Posterior vena cava (tissue), 2 donors: ENCODE data around the gene ABCA2. TPM values are rescaled to one million over a fixed set of nuclear protein-coding genes. Genes with fewer than 3 reads are reported as not detected.
"Not testable (repeated sequence)": the region's sequence is repeated elsewhere in the genome, so short reads cannot be mapped to it uniquely, and the experiment has no call there.

Experiments
- DNase-seq: peaks from one replicate; pipeline ENCODE4 v3.0.0-alpha.2; 2020; ENCODE audit warnings: low spot score
- intact Hi-C, 2 donors: fragments of 100-400 bp; cut with DNase I; formaldehyde crosslinking; loops; one replicate each; pipeline versions ENCODE4 v1.14.1 to v1.14.2; 2022 to 2023
- total RNA-seq, 2 donors: library from RNA; stranded (reverse); fragmentation: NEBNext Ultra II Directional; extraction: Animal tissue kit (Norgen Biotek cat#: 25700); gene quantifications; one replicate each; pipeline ENCODE4 v1.2.1, GENCODE V29; 2021
- donor health status: DM: yes; HTN: yes; CAD: no.
- donor health status: DM: yes; HTN: yes; CAD: no.

ABCA2 gene
- total RNA-seq, 2 donors from 2014 or later, result 30.8 to 32.8 TPM

DNA sequence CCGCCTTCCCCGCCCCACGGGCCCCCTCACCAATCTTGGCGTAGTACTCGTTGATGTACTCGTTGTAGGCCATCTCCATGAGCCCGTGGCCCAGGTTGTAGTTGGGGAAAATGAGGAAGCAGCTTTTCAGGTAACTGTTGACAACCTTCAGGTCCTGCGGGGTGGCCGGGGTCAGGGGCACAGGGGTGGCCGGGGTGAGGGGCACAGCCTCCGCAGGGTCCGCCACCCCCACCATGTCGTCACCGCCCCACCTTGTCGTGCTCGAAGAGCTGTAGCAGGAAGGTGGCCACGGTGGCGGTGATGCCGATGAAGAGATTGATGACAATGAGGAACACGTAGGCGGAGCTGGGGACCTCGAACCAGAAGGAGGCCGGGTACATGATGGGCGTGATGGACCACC lies 16.9 kb downstream of the ABCA2 start:
- intact Hi-C loops, result no loop called here

DNA sequence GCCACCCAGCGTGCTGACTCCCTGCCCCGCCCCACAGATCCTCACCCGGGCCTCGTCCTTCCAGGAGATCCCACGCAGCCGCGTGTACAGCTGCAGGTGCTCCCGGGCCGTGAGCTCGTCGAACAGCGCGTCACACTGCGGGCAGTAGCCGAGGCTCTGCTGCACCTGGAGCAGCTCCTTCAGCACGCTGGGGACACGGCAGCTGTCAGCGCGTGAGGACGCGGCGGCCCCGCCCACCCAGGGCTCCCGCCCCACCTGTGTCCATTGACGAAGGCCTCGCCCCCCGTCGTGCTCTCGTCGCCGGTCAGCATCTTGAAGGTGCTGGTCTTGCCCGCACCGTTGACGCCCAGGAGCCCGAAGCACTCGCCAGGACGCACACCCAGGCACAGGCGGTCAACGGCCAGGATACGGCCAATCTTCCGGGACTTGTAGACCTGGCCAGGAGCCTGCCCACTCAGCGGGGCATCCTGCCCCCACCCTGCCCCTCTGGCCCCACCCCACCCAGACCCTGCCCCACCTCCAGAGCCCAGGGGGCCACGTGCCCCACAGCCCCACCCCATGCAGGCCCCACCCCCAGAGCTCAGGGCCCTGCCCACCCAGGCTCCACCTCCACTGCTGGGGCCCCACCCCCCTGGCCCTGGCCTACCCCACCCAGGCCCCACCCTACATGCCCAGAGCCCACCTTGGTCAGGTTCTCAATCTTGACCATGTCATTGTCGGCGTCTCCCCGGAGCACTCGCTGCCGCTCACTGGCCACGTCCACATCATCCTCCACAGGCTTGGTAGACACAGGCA lies 17.9 kb downstream of the ABCA2 start:
- intact Hi-C loops, result no loop called here
- DNase-seq, result no peak

More for the DNA sequence above, 16.9 kb downstream of the ABCA2 start:
- no peak for DNase-seq

DNA sequence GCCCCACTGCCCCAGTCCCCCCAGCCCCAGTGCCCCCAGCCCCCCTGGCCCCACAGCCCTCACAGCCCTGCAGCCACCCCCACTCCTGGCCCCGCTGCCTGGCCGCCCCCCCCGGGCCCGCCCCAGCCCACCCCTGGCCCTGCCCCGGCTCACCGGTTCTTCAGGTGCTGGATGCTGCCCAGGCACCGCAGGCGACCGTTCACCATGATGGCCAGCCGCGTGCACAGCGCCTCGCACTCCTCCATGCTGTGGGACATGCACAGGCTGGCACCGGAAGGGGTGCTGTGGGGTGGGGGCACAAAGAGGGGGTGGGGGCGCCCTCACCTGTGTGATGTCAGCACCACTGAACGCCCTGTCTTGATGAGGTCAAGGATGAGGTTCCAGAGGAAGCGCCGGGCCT lies 18.8 kb downstream of the ABCA2 start:
- intact Hi-C loops, result no loop called here
- DNase-seq, result no peak

DNA sequence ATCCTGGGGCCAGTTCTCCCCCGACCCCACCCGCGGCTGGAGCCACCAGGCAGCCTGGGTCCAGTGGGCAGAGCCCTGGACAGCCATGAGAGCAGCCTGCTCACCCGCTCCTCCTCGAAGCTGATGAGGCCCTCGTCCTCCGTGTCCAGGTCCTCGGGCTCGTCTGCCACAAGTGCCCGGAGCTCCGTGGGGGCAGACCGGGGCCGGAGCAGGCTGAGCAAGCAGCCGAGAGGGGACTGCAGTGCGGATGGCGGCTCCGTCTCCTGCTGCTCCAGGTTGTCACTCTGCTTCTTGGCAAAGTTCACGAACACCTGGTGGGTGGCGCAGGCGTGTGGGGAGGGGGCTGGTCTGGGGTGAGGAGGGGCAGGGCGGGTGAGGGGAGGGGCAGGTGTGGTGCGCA lies 19.7 kb downstream of the ABCA2 start:
- intact Hi-C loops, result no loop called here
- DNase-seq, result no peak

DNA sequence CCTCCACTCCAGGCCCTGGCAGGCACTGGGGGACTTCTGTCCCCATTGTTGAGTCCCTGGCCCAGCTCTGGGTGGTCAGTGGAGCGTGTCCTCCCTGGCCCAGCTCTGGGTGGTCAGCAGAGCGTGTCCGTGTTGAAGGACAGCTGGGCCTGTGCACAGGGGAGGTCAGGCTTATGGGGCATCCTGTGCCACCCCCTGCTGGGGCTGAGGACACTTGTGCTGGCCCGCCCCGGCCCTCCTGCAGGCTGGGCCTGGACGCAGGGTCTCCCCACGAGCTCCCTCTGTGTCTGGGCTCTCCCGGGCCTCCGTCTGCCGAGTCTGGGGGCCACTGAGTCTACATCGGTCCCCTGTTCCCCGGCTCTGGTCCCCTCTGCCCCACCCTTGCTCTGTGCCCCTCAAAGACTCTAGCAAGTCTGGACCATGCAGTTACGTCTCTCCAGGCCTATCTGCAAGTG lies 20.2 kb downstream of the ABCA2 start:
- intact Hi-C loops, result no loop called here
- DNase-seq, result no peak

DNA sequence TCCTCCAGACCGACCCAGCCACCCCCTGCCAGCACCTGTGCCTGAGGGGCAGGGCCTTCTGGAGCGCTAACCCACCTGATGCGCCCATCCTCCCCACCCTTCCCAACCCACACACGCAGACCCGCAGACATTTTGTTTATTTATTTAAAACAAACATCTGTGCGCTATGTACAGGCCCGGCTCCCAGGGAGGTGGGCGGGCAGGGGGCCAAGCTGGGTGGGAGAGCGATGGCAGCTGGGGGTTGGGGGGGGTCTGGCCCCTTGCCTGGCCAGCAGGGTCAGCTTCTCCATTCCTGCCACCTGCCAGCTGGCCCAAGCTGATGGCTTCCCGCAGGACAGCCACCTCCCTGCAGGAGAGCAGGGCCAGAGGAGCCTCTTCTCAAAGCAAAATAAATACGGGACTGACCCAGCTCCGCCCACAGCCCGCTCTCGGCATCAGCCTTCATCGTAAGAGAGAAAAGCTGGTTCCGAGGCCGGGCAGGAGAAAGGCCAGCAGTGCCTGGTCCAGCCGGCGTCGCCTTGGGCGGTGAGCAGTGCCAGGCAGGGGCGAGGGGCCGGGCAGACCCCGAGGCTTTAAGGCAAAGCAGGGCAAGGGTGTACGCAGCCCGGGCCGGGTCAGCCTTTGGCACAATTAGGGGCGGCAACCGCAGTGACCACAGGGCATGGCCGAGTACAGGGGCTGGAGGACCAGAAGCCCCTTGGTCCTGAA lies 20.8 kb downstream of the ABCA2 start:
- no peak for DNase-seq
- intact Hi-C loops, result no loop called here

DNA sequence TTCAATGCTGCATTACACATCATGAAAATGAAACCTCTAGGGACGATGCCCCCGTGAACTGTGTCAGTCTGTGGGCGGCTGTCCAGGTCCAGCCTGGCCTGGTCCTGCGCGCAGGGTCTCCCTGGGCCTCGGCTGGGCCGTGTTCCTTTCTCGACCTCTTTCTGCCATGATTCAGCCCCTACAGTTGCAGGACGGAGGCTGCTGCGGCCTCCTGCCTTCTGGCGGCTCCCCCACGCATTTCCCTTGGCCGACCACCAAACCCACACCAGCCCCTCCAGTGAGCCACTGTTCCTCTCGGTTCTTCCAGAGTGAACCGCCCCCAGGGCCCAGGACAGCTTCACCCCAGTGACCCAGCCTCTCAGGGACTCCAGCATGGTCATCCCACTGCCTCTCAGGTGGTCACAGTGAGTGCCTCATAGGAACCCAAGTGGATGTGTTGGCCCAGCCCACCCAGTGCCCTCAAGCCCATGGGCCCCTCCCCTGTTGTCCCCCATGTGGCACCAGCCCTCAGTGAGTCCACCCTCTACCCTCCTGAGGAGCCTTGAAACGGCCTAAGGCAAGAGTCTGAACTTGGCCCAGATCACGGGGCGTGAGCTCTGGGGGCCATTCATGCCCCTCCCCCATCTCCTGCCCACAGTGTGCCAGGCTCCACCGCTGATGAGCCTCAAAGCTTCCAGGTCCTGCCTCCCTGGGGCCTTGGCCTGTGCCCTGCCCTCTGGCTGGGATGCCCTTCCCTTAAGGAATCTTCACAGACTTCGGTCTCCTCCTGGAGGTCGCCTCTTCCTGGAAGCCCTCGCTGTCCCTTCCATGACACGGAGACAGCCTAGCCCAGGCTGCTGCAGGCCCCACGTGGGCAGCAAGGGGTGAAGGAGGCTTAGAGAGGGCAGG lies 21.7 kb downstream of the ABCA2 start:
- DNase-seq, result no peak
- intact Hi-C loops, result no loop called here

DNA sequence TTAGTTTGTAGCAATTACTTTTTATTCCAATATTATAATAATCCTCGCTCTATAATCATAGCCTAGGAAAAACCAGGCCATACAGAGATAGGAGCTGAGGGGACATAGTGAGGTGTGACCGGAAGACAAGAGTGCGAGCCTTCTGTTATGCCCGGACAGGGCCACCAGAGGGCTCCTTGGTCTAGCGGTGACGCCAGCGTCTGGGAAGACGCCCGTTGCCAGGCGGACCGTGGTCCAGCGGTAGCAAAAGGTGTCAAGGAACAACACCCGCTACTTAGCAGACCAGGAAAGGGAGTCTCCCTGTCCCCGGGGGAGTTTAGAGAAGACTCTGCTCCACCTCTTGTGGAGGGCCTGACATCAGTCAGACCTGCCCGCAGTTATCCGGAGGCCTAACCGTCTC lies 23.8 kb downstream of the ABCA2 start:
- intact Hi-C loops, result loop anchor here in 1 of 2 donors (5.0 kb wide), 1 partner anchor 912 kb away; no protein-coding TSS in a partner anchor
- DNase-seq, result not testable (repeated sequence)

DNA sequence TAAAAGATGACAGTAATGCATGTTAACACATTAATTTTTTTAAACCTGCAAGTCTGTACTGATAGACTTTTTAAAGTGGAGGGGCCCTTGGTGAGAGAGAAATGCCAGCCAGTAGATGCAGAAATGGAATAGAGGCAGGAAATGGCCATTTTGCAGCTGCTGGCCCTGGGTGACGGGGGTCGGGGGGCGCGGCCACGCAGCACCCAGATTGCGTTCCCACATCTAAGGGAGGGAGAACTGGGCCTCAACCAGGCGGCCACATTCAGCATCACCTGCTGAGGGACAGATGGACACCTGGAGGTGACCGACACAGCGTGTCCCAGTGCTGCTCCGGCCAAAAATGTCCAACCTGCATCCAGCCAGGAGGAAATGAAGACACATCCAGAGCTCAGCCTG lies 25.4 kb downstream of the ABCA2 start:
- intact Hi-C loops, result loop anchor here in 1 of 2 donors (5.0 kb wide), 1 partner anchor 910 kb away; no protein-coding TSS in a partner anchor
- no peak for DNase-seq

DNA sequence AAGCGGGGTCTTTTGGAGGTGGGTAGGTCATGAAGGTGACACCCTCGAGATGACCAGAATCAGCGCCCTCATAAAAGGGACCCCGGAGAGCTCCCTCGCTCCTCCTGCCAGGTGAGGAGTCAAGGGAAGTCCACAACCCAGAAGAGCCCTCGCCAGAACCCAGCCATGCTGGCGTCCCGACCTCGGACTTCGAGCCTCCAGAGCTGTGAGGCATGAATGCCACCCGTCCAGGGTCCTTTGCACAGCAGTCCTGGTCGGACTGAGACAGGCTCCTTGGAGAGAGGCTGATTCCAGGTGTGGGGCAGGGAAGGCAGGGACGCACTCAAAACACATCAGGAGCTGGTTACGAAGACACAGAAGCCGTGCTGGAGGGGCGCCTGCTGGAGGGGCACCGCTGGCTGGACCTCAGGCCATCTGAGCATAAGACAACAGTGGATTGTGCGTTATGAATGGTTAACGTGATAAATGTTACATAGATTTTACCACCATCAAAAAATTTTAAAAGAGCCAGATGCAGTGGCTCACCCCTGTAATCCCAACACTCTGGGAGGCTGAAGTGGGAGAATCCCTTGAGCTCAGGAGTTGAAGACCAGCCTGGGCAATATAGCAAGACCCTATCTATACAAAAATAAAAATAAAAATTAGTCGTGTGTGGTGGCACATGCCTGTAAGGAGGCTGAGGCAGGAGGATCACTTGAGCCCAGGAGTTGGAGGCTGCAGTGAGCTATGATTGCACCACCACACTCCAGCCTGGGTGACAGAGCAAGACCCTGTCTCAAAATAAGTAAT lies 26.0 kb downstream of the ABCA2 start:
- DNase-seq, result no peak
- intact Hi-C loops, result loop anchor here in 1 of 2 donors (5.0 kb wide), 1 partner anchor 910 kb away; no protein-coding TSS in a partner anchor

DNA sequence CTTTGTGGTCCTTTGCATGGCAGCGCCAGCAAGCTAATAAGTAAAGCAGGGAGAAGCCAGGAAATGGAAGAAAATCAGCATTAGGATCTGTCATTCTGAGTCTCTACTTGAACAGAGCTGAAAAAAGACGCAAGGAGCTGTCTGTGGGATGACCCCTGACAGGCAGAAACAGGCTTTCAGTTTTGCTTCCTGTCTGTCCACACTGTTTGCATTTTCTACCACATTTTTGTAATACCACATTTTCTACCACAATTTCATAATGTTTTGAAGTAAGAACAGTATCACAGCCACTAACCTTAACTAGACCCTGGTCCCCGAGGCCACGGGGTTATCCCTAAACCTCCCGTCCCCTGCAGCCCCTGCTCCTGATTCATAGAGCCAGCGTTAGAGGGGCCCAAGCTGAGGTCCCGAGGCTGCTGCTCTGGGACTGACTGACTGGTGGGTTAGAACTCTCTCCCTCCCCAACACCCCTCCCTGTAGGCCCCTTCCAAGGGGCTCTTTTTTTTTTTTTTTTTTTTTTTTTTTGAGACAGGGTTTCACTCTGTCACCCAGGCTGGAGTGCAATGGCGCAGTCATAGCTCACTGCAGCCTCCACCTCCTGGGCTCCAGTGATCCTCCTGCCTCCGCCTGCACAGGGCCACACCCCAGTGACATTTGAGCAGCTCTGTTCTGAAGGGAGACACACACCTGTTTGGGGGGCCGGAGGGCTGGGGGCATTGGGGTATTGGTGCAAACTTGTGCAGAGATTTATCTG lies 27.7 kb downstream of the ABCA2 start:
- DNase-seq, result no peak
- intact Hi-C loops, result loop anchor here in 1 of 2 donors (5.0 kb wide), 1 partner anchor 908 kb away; no protein-coding TSS in a partner anchor

DNA sequence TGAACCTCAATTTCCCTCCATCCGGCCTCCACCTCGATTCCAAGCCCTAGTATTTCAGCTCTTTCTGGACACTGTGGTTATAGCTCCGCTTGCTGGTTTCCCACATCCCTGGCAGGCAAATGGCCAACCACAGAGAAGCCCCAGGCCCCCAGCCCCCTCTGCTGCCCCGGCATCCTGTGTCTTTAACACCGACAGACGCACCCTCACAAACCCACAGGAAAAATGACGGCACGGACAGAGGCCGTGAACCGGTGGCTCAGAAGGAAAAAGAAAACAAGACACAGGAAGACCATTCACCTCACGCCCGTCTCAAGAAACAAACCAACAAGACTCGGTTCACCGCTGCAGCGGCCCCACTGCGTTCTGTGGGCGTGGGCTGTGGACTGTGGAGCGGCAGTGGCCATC lies 30.2 kb downstream of the ABCA2 start:
- intact Hi-C loops, result no loop called here
- DNase-seq, result no peak

DNA sequence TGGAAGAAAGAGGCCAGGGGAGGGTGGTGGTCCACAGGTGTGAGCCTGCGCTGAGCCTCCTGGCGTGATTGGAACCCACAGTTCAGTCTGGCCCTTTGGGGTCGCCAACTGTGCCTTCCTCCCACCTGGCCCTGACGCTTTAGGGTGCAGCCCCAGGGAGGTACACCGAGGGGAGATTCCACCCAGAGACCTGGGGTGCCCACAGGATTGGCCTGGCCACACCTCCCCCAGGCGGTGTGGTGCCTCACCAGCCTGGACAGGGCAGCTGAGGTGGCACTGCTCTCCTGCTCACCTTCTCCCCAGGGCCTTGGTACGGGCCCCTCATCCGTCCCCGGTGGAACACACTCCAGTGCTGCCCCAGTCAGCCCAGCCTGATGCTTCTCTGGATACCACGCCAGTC lies 30.7 kb downstream of the ABCA2 start:
- intact Hi-C loops, result no loop called here
- DNase-seq, result no peak

DNA sequence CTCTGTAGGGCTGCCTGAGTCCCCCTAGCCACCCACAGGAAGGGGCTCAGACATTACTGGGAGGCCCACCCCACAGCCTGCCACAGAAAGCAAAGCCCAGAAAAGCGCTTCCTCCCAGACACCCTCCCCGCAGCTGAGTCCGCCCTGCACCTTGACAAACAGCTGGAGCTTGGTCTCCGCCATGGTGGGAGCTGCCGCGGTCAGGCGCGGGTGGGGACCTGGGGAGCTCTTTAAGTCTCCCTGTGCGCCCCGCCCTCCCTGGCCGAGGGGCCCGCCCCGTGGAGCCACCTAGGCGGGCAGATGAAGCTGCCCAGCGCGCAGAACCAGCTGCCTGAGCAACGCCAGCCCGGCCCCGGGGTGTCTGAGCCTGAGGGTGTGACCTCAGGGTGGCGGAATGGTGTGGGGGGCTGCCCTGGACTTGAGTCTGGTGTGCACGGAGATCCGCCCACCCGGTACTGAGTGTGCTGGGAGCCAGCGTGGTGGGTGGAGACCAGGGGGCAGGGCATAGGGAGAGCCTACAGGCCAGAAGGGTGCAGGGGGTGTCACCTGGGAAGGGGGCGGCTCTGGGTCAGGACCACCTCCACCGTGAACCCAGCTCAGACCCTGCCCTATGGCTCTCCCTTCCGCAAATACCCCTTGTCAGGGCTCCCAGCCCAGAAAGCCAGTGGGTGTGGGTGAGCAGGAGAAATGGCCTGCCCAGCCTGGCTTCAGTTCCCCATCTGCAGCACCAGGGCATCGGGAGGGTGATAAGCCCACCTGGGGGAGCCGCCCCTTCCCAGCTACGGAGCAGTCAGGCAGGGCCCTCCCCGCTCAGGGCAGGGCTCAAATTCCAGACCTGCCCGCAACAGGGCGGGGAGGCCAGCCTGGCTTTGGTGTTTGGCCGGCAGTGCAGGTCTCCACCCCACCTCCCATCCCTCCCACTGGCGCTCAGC lies 31.4 kb downstream of the ABCA2 start, which contains the start of gene CLIC3:
Gene CLIC3, minus strand, starts transcription at position 208 of the 932 bp plus-strand sequence. Its CDS starts 25 bp downstream, at position 183.
- intact Hi-C loops, result no loop called here
- no peak for DNase-seq

DNA sequence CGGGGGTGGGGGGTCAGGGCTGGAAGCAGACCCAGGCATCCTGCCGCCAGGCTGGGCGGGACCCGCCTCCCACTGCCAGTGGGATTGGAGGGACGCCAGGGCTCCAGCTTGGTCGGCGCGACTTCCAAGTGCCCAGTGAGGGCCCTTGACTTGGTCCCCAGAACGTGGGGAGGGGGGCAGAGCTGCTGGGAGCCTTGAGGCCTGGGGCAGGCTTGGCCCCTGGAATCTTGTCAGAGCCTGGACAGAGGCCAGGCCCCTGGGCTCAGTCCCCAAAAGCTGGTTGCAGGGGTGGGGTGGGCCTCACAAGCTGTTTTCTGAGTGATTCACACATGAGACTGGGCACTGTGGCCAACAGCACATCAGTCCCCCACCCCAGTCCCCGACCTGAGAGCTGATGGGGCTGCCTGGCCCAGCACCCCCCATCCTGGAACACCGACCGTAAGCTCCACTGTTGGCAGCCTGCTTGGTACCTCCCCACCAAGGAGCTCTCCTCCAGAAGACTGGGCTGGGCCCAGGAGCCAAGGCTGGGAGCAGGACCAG lies 32.2 kb downstream of the ABCA2 start:
- intact Hi-C loops, result no loop called here
- no peak for DNase-seq

DNA sequence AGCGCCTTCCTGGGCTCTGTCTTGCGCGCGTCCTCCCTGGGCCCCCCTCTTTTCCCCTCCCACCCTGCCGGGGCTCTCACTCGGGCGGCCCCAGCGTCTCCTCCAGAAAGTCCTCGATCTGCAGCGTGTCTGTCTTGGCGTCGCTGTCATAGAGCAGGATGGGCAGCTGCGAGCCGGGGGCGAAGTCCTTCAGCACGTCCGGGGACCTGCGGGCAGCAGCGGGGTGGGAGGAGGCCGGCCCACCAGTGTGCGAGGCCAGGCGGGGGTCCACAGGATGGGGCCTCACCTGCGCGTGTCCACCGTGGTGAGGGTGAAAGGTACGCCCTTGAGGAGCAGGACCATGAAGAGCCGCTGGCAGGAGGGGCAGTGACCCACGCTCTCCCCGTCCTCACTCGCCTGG lies 32.7 kb downstream of the ABCA2 start:
- no peak for DNase-seq
- intact Hi-C loops, result no loop called here

DNA sequence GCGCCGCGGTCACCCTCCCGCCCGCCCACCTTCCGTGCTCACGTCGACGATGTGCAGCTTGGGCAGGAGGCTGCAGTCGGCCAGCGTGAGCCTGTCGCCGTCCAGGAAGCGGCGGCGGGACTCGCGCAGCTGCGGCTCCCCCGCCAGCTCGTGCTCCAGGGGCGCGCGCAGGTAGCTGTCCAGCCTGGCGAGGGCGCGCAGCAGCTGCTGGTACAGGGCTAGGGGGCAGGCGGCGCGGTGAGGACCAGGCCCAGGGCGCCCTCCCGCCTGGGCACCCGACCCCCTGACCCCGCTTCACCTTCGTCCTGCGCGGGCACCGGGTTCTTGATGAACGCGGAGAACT lies 33.2 kb downstream of the ABCA2 start:
- DNase-seq, result no peak
- intact Hi-C loops, result no loop called here
